ENCODE data around the gene ANKS3.

The ANKS3 gene

DNA sequence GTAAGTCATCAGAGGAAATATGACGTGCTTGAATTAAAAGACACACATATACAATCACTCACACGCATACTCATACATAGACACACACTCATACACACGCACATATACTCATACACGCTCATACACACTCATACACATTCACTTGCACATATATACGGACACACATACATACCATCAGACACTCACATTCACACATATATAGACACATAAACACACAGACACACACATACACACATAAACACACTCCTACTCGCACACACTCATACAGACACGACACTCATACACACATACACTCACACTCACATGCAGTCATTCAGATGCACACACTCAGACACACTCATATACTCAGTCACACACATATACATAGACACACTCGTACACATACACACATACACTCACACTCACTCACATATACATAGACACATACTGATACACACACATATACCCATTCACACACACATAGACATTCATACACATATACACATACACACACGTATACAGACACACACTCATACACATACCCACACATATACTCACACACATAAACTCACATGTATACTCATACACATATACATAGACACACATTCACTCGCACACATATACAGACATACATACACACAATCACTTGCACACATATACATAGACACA is 65.6 kb downstream of the ANKS3 start:
- DNase-seq (ENCODE audit: low read depth in 3 of 3, low spot score in 1 of 3): no peak

DNA sequence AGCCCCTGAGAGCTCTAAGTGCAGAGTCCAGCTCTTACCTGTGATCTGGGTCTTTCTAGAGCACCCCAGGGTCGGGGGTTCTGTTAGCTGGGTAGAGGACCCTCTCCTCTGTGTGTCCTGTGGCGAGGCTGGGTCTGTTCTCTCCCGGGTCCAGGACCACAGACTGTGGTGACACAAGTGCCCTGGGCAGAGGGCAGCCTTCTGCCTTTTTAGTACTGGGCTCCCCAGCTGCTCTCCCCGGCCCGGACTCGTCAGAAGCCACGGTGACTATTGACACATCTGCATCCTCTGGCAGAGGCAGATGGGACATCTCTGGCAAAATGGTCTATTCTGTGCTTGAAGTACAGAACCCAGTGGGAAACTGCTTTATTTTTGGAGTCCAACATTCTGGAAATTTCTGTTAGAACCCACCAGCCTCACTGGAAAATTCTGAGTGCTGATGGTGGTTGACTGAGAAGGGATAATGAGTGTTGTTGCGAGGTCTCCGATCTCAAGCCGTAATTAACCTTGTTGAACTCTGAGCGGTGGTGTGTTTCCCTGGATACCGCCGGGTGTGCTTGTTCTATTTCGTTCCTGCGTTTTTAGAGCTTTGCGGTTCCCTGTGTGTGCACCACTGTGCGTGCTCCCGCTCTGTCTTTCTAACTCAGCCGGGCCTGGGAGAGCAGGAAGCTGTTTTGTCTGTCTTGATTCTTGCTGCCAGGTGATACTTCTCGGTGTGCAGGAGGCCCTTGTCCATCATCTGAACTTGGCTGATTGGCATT is 66.7 kb downstream of the ANKS3 start:
- no peak for DNase-seq (ENCODE audit: low read depth in 3 of 3, low spot score in 1 of 3)

DNA sequence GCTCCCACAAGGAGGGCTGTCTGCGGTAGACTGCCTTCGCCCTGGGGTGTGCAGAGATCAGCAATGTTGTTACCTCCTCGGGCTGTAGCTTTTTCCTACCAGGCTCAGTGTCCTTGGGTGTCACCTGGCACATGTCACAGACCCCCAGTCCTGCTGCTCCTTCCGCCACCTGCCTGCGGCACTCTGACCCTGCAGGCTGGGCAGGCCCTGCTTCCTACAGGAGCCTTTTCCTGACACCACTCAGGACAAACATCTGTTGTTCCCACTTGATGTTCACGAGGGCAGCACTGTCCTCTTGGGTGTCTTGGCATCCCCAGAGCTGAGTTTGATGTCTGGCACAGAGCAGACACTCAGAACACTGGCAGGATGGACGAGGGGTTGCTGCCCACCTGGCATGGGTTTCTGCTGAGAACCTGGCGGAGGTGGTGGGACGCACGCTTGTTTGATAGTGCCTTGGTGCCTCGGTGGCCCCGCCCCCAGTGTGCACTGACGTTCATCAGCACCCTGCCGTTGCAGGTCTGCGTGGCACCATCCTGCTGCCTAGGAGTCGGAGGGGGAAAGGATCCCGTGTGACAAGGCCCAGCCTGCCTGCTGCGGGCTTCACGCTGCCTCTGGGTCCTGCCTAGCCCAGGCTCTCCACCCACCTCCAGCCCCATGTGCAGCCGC is 67.4 kb downstream of the ANKS3 start:
- DNase-seq (ENCODE audit: low read depth in 3 of 3, low spot score in 1 of 3): no peak

DNA sequence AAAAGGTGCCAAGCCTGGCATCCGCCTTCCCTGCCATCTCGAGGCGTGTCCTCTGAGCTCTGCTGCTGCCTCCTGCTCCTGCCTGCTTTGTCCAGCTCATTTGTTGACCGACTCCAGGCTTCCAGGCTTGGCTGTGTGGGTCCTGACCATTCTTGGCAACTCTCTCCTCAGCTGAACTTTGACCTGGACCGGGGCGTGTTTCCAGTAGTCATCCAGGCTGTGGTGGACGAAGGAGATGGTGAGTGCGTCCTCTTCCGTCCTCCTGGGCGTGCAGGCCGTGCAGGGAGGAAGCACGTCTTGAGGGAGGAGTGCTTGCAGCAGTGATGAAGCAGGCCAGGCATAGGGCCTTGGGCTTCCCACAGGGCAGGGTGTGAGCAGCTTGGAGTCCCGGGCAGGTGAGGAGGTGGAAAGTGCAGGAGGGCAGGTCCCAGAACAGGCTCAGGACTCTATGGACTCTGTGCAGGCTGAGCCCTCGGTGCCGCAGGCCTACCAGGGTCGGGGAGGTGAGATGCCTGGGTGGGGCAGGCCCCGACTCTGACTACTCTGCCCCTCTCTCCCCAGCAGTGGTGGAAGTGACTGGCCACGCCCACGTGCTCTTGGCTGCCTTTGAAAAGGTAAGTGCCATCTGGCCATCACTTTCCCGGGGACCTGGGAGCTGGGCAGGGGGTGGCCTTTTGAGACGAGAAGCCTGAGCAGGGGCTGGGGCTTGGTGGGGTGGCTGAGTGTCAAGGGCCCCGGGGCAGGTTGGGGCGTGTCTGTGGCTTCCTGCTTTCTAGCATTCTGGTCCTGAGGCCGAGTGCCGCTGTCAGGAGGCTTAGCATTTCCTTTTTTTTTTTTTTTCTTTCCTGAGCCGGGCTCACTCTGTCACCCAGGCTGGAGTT is 69.3 kb downstream of the ANKS3 start:
- DNase-seq (ENCODE audit: low read depth in 3 of 3, low spot score in 1 of 3): peak in 2 of 3 donors; percentile 16 to 23

DNA sequence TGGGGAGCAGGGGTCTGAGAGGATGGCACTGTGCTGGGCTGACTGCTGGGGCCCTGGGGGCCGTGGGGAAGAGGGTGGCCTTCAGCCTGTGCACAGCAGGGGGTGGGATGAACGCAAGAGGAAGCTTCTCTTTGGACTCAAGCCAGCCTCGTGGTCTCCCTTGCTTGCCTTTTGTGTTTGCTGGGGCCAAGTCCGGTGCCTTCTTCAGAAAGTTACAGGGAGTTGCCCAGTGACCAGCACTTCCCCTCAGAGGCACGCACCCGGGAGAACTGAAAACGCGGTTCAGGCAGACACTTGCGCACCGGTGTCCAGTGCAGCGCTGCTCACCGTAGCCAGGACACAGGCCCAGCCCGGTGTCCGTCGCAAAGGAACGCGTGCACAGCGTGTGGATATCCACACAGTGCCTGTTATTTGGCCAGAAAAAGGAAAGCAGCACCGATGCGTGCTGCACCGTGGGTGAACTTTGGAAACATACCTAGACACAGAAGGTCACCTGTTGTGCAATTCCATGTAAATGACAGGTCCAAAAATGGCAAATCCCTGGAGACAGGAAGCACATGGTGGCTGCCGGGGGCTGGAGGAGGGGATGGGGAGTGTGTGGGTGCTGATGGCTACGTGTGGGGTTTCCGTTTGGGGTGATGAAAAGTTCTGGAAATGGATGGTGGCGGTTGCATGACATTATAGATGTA is 70.2 kb downstream of the ANKS3 start:
- no peak for DNase-seq (ENCODE audit: low read depth in 3 of 3, low spot score in 1 of 3)

DNA sequence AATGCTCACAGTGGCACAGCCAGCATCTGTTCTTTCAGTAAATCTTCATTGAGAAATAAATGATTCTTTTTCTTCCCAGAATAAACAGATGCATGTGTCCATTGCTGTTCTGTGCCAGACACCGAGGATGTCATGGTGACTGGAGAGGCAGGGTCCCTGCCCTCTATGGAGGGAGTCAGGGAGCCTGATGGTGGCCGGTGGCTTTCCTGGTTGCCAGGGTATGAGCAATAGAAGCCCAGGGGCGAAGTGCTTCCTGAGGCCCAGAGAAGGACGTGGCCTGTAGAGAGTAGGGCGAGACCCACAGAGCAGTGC is 70.7 kb downstream of the ANKS3 start:
- DNase-seq (ENCODE audit: low read depth in 3 of 3, low spot score in 1 of 3): no peak

DNA sequence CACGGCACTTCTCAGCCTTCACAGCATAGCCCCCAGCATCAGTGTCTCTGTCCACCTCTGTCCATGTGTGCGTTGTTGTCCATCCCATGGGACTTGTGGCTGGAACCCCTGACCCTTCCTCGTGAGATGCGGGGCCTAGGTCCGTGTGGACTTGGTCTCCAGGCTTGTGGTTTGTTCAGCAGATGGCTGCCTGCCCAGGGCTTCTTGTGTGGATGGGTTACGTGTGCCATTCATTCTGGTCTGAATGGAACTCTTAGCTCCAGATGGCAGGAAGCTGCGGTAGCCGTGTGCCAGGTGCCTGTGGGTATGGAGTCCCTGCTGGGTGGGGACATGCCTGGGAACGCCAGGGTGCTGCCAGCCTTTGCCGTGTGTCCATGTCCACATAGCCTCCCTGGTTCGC is 72.4 kb downstream of the ANKS3 start:
- no peak for DNase-seq (ENCODE audit: low read depth in 3 of 3, low spot score in 1 of 3)

DNA sequence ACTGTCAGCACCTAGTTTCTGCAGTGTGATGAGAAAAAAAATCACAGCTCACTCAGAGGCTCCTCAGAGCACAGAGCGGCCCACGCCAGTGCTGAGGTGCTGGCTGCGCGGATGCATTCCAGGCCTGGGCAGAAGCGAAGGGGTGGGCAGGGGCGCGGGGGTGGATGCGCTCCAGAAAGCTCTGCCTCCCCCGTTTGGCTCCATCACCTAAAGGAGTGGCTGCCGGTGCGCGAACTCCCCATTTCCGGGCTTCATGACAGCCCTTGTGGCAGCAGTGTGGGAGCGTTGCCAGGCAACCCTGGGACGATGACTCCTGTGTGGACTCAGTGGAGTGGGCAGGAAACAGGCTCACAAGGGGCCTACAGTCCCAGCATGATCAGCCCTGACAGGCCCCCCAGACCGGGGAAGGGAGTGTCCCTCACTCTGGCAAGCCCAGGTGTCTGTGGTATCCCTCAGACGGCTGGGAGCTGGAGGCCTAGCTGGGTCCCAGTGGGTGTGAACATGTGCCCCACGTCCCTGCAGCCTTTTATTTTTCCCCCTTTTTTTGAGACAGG is 73.5 kb downstream of the ANKS3 start:
- peak in 2 of 3 donors; percentile 37 to 46 for DNase-seq (ENCODE audit: low read depth in 3 of 3, low spot score in 1 of 3)

DNA sequence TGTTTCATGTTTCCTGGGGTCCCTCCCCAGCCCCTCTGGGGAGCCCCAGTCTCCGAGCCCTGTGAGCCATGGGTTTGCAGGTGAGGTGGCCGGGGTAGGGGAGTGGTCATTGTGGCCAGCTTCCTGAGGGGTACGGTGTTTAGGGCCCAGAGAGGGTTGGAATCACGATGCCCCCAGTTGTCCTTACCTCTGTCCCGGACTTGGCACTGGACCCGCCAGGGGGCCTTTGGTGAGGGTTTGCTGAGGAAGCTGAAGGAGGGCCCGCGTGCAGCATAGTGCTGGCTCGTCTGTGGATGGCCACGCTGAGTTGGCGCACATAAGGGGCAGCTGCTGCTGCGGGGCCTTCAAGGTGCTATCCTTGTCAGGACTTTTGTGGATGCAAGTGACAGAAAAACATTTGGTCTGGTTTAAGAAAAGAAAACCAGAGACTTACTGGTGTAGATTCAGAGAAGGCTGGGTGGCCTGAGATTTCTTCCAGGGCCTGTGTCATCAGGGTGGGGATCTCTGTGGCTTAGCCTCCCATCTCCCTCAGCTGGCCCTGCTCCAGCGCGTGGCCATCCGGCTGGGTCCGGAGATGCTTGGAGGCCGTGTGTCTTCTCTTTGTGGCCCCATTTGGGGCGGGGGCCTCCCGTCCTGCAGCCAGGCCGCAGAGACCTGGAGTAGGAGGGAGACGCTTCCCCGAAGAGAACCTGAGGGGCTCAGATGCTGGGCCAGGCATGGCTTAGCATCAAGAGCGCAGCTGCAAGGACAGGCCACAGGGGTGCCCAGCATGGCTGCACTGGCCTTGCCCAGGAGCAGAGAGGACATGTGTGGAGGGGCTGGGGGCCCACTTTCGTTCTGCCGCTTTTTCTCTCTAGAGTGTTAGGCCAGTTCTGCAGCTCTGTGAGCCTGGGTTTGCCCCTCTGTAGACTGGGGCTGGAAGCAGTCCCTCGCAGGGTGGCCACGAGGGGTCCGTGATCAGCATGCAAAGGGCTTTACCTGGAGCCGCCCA is 74.4 kb downstream of the ANKS3 start:
- DNase-seq (ENCODE audit: low read depth in 3 of 3, low spot score in 1 of 3): no peak

DNA sequence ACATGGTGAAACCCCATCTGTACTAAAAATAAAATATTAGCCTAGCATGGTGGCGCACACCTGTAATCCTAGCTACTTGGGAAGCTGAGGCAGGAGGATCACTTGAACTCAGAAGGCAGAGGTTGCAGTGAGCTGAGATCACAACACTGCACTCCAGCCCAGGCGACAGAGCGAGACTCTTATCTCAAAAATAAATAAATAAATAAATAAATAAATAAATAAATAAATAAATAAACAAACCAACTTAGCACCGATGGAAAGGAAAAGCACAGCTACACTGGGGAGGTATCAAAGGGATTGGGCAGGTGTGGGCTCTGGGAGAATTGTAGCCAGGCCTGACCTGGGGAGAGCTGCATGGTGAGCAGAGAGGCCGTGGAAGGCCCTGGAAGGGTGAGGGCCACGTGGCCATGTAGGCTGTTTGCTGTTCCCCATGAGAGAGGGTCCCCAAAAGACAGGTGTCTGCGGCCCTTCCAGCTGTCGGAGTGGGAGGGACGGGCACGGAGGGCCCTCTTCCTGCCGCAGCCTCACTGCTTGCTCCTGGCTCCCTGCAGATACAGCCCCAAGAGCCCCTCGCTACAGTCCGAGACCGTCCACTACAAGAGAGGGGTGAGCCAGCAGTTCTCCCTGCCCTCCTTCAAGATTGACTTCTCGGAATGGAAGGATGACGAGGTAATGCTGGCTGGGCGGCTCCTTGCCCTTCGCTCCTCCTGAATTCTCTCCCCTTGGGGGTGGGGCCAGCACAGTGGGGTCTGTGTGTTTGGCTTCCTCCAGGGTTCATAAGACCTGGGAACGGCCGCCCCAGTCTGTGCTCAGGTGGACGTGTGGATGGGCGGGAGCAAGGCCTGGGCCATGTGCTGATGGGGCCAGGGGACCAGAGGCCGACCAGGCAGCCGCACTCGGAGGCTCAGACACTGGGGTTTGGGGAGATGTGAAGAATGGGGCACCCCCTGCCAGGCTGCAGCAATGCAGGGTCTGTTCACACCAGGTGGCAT is 77.1 kb downstream of the ANKS3 start:
- no peak for DNase-seq (ENCODE audit: low read depth in 3 of 3, low spot score in 1 of 3)

DNA sequence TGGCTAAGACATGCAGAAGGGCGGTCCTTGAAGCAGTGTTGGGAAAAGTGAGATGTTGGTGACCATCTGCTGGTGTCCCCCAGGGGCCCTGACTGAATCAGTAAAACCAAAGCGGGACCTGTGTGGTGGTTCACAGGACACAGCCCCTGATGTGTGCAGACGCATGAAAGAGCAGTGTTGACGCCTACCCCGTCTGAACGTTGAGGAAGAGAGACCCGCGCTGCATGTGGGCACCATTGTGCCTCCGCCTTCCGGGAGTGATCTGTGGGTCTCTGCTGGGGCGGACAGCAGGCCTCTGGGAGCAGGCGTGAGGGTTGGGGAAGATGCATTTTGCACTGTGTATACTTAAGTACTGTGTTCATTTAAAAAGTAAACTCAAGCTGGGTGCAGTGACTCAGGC is 77.8 kb downstream of the ANKS3 start:
- no peak for DNase-seq (ENCODE audit: low read depth in 3 of 3, low spot score in 1 of 3)

DNA sequence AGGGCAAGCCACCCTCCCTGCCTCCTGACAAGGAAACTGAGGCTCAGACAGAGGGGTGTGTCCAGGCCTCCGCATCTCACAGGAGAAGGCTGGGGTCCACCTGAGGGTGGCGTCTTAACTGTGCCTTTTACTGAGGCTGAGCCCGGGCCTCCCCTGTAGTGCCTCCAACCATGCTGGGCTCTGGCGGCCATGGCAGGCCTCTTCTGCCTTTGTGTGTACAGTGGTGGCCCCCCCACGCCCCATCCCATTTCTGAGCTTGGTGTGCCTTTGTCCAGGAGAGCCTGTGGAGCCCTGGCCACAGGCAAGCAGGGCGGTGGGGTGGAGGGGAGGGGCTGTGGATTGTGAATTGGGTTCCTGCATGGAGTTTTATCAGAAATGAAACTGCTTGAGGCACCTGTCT is 78.3 kb downstream of the ANKS3 start:
- no peak for DNase-seq (ENCODE audit: low read depth in 3 of 3, low spot score in 1 of 3)

DNA sequence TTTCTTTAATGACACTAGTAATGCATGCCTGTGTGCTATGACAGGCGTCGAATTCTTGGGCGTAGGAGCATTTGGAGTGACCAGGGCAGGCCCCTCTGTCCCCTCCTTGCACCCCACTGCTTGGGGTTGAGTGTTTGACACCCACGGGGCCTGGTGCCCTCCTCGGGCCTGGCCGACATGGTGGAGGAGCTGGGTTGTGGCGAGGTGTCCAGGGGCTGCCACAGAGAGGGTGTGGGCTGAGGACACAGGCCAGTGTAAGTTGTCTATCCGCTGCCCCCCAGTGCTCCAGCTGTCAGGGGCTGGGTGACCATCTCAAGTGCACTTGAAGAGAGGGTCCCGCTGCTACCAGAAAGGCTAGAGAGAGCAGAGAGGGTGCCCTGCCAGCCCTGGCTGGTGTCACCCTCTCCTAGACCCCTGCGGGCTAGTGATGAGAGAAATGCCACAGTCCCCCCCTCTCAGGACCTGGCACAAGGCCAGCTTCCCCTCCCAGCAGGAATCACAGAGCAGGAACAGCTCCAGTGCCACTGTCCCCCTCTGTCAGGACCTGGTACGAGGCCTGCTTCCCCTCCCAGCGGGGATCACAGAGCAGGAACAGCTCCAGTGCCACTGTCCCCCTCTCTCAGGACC is 79.0 kb downstream of the ANKS3 start:
- DNase-seq (ENCODE audit: low read depth in 3 of 3, low spot score in 1 of 3): no peak

DNA sequence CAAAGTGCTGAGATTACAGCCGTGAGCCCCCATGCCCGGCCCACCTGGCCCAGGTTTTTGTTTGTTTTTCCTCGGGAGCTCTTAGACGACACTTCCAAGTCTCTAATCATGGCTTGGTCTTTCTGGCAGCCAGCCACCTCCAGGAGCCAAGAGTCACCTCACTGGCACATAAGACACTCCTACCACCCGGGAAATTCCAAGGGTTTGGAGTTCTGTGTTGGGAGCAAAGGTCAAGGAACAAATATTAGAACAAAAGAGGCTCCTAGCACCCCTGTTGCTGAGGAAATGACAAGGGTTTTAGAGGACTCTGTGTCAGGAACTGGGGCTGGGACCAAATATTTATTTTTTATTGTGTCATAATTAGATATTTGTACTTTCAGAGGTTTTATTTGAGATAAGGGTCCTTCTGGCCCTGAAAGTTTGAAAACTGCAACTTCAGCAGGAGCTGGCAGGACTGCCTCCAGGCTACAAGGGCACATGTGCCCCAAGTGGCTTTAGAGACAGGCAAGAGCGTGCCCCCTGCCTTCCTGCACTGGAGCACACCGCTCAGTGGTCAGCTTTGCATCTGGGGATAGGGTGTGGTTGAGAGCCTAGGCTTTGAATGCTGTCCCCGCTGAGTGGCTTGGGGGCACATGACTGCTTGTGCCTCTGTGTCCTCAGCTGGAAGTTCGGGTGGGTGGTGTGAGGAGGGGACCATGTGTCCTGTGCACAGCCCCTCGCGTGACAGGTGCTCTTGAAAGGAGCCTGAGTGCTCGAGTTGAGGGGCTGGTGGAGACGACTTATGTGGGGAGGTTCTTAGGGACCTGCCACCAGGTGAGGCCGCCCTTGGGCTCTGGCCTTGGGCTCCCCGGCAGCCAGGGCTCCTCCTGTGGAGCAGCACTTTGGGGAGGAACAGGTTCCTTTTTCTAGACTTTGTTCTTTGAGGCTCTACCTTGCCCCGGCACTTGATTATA is 79.8 kb downstream of the ANKS3 start:
- no peak for DNase-seq (ENCODE audit: low read depth in 3 of 3, low spot score in 1 of 3)

DNA sequence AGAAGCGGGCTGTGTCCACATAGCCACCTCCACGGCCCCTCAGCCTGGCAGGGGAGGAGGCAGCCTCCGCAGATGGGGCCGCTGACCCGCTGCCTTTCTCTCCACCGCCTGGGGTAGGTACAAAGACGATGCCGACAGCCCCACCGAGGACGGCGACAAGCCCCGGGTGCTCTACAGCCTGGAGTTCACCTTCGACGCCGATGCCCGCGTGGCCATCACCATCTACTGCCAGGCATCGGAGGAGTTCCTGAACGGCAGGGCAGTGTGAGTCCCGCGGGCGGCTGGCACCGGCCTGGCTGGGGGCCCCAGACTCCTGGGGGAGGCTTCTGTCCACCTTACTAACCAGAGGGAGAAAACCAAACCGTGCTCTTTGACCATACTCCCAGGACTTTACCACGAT is 81.5 kb downstream of the ANKS3 start:
- no peak for DNase-seq (ENCODE audit: low read depth in 3 of 3, low spot score in 1 of 3)

DNA sequence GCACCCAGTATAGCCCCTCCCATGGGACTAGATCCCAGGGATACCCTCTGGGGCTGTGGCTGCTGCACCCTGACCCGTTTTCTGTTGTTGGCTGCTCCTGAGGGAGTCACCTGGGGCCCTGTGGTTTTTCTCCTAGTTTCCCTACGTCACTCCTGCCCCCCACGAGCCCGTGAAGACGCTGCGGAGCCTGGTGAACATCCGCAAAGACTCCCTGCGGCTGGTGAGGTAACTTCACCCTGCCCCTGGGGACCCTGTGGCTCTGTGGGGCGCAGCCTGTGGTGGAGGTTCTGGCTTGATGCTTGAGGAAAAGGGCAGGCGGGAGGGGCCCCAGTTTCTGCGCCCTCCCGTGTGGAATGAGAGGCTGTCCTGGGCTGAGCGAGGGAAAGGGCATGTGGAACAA is 82.2 kb downstream of the ANKS3 start:
- no peak for DNase-seq (ENCODE audit: low read depth in 3 of 3, low spot score in 1 of 3)
